Kidney epithelial cell (primary cell): Measurements from ENCODE around the gene COPB1. TPM values are rescaled to one million over a fixed set of nuclear protein-coding genes. Genes with fewer than 3 reads are reported as not detected.
A peak's percentile ranks its signal among the peaks of the same experiment; 100 is the strongest.

Experiments
- DNase-seq: peaks from one replicate; pipeline ENCODE4 v3.0.0-alpha.2; 2010; ENCODE audit warnings: low read depth
- H3K27me3 ChIP-seq: 2 replicates; pipeline ENCODE4 v1.6.0; 2011; ENCODE audit warnings: low read length; ENCODE audit not compliant: control insufficient read depth, insufficient read depth
- H3K36me3 ChIP-seq: 2 replicates; pipeline ENCODE4 v1.5.1; 2011; ENCODE audit warnings: low read length; ENCODE audit not compliant: control insufficient read depth, insufficient read depth
- H3K4me3 ChIP-seq: 2 replicates; pipeline ENCODE4 v1.5.1; 2011; ENCODE audit warnings: low read depth, mild to moderate bottlenecking, control low read depth, low read length
- total RNA-seq: library from RNA; depleted of rRNA; stranded (reverse); fragments of >200 nt; gene quantifications from 2 replicates; pipeline ENCODE4 v1.2.3, GENCODE V29; 2015
- TF ChIP-seq, protein P1 (sequence below): IDR thresholded peaks from 2 replicates; pipeline ENCODE4 v1.5.1; 2011; ENCODE audit warnings: mild to moderate bottlenecking, moderate library complexity, low read length, control low read depth, inconsistent platforms; ENCODE audit not compliant: insufficient read depth, poor library complexity, severe bottlenecking

The COPB1 gene
- total RNA-seq, 1 donor from 2014 or later: 131 TPM

DNA sequence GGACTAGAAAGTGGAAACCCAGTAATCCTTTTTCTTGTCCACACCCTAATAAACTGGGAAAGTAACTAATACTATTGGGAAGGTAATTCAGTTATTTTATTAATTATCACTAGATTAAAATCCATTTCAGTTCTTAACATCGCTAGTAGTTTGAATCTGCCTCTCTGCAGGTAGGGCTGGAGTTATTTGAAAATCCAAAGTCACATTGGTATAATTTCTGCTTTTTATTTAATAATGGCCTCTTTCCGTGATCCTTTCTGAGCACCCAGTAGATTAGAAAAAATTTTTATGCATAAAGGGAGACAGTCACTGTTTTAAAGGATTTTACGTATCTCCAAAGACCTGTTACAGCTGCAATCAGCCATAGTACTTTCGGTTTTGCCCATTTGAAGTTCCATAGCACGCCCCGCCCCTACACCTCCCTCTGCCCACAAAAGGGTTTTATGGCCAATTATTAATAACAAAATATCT is 605 bp upstream of the COPB1 start:
- H3K4me3 ChIP-seq: peak overlapping the region; percentile 92
- TF ChIP-seq, protein P1, sequence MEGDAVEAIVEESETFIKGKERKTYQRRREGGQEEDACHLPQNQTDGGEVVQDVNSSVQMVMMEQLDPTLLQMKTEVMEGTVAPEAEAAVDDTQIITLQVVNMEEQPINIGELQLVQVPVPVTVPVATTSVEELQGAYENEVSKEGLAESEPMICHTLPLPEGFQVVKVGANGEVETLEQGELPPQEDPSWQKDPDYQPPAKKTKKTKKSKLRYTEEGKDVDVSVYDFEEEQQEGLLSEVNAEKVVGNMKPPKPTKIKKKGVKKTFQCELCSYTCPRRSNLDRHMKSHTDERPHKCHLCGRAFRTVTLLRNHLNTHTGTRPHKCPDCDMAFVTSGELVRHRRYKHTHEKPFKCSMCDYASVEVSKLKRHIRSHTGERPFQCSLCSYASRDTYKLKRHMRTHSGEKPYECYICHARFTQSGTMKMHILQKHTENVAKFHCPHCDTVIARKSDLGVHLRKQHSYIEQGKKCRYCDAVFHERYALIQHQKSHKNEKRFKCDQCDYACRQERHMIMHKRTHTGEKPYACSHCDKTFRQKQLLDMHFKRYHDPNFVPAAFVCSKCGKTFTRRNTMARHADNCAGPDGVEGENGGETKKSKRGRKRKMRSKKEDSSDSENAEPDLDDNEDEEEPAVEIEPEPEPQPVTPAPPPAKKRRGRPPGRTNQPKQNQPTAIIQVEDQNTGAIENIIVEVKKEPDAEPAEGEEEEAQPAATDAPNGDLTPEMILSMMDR: no peak
- no peak for DNase-seq
- H3K36me3 ChIP-seq: no peaks in the 10 kb centered on the region
- H3K27me3 ChIP-seq: no peaks in the 10 kb centered on the region

DNA sequence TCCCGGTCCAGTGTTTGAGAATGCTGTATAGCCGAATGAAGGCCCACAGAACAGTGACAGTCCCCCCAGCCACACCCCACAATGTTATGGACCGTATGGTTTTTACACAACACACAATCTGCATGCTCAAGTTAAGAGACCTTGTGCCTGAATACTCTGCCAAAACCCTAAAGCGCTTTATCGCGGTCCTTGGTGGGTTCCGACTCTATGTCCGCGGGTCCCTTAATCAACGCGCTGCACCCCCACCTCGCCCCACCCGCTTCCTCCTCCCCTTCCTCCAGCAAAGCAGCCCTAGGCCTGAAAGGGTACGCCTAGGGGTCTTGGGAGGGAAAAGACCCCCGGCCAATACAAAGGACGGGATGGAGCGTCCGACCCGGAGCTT is 442 bp downstream of the COPB1 start:
- H3K27me3 ChIP-seq: no peaks in the 10 kb centered on the region
- H3K36me3 ChIP-seq: no peaks in the 10 kb centered on the region
- TF ChIP-seq, protein P1: no peak
- H3K4me3 ChIP-seq: peak overlapping the region; percentile 92
- no peak for DNase-seq

DNA sequence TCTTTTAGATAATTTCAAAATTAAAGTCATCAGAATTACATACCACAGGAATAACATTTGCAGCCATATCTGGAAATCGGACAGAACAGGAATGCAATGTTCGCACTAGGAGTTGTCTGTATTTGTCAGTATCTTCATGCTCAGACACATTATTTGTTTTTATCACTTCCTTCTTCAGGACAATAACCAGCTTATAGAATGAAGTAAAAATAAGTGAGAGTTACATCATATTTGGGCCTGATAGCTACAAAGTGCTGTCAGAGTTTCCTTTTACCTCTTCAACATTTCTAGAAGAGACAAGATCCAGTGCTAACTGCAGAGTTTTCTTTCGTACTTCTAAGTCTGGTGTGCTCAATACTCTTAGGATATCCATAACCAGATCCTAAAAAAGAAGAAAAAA is 18.9 kb downstream of the COPB1 start:
- Histone ChIP-seq H3K27me3 (no peaks in the 10 kb centered on the region), H3K36me3 (peaks cover 2% of the 10 kb centered on the region), H3K4me3 (no peak overlapping the region)
- TF ChIP-seq, protein P1: no peak
- no peak for DNase-seq

DNA sequence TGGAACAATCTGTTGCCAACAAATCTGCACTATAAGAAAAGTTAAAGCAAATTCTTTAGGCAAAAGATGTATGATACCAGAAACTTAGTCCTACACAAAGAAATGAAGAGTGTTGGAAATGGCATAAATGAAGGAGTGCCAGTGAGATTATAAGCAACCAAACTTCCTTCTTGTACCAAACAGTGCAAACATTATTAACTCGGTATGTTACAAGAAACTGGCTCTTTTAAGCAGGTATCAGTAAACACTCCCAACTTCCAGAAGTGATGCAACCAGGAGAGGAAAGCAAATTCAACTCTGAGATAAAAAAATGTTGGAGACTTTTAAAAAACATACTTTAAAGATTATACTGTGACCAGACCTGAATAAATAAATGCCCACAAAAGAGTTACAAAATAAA is 28.5 kb downstream of the COPB1 start:
- Histone ChIP-seq H3K4me3 (no peak overlapping the region), H3K27me3 (no peaks in the 10 kb centered on the region), H3K36me3 (no peaks in the 10 kb centered on the region)
- no peak for DNase-seq
- TF ChIP-seq, protein P1: no peak

DNA sequence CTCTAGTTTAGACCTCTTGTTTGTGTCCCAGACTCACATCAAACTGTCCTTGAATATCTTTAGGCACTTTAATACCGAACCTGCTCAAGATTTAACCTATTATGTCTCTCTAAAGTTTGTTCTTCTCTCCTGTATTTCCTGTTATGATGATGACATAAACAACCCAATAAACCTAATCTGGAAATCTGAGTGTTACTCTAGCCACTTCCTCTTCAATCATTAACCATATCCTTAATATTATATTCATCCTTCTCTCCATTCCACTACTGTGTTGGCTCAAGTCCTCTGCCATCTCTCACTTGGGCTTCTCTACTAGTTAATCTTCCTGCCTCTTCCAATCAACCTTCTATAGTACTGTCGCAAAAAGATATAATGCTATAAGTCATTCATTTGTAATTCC is 36.0 kb downstream of the COPB1 start:
- TF ChIP-seq, protein P1: no peak
- no peak for DNase-seq
- H3K36me3 ChIP-seq: peaks cover 3% of the 10 kb centered on the region

DNA sequence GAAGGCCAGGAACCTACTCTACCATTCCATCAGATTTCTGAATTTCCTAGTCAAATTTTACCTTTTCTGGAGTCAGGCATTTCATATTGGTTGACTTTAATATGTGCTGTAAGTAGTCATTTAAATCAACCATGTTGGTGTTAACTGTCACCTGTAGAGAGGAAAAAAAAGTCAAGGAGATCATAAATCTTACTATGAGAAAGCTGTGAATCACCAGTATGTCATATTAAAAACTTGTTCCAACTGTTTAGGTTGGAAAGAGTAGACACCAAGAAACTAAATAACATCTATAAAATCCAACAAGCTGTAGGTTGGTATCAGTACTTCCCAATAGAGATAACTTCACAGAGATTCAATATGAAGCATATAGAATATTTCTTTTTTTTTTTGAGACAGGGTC is 39.5 kb downstream of the COPB1 start:
- no peaks in the 10 kb centered on the region for H3K27me3 ChIP-seq
- DNase-seq: no peak
- TF ChIP-seq, protein P1: no peak
- H3K36me3 ChIP-seq: peaks cover 2% of the 10 kb centered on the region
- H3K4me3 ChIP-seq: no peak overlapping the region

More for the DNA sequence above, 36.0 kb downstream of the COPB1 start:
- H3K4me3 ChIP-seq: no peak overlapping the region
- no peaks in the 10 kb centered on the region for H3K27me3 ChIP-seq
